C4-2B (cell line): Measurements from ENCODE around the gene RNF144B.

Experiments
- H3K27ac ChIP-seq: fragments of 450-650 bp; 2 replicates; pipeline ENCODE4 v1.5.1; 2017
- ZFX ChIP-seq: fragments of 450-650 bp; IDR thresholded peaks from 2 replicates; pipeline ENCODE4 v1.6.1; 2017
- TF ChIP-seq, protein P1 (sequence below): fragments of 450-650 bp; conservative IDR thresholded peaks from 2 replicates; pipeline ENCODE4 v1.5.1; 2017; ENCODE audit warnings: mild to moderate bottlenecking

Gene RNF144B

GRCh38 chr6:18380158-18380836, 6.9 kb upstream of the RNF144B start:
- TF ChIP-seq, protein P1, sequence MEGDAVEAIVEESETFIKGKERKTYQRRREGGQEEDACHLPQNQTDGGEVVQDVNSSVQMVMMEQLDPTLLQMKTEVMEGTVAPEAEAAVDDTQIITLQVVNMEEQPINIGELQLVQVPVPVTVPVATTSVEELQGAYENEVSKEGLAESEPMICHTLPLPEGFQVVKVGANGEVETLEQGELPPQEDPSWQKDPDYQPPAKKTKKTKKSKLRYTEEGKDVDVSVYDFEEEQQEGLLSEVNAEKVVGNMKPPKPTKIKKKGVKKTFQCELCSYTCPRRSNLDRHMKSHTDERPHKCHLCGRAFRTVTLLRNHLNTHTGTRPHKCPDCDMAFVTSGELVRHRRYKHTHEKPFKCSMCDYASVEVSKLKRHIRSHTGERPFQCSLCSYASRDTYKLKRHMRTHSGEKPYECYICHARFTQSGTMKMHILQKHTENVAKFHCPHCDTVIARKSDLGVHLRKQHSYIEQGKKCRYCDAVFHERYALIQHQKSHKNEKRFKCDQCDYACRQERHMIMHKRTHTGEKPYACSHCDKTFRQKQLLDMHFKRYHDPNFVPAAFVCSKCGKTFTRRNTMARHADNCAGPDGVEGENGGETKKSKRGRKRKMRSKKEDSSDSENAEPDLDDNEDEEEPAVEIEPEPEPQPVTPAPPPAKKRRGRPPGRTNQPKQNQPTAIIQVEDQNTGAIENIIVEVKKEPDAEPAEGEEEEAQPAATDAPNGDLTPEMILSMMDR, result no peak
- no peak for TF ChIP-seq ZFX

GRCh38 chr6:18380851-18381250, 6.3 kb upstream of the RNF144B start:
- TF ChIP-seq, protein P1, result no peak
- TF ChIP-seq ZFX, result no peak
- no peak overlapping the region for H3K27ac ChIP-seq

More at GRCh38 chr6:18380158-18380836, 6.9 kb upstream of the RNF144B start:
- H3K27ac ChIP-seq, result no peak overlapping the region

- no peak overlapping the region for H3K27ac ChIP-seq
- TF ChIP-seq ZFX, result no peak
- TF ChIP-seq, protein P1, result no peak
Observed at GRCh38 chr6:18383441-18383840, 3.7 kb upstream of the RNF144B start.

DNA sequence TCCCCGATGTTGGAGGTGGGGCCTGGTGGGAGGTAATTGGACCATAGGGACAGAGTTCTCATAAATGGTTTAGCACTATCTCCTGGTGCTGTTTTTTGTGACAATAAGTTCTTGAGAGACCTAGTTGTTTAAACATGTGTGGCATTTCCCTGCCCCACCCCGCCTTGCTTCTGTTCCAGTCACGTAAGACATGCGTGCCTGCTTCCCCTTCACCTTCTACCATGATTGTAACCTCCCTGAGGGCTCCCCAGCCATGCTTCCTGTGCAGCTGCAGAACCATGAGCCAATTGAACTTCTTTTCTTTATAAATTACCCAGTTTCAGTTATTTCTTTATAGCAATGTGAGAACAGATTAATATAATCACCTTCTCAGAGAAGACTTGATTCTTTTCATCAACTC, 2.5 kb upstream of the RNF144B start:
- TF ChIP-seq, protein P1, result no peak
- TF ChIP-seq ZFX, result no peak
- no peak overlapping the region for H3K27ac ChIP-seq

- H3K27ac ChIP-seq, result peak overlapping the region; percentile 77
- no peak for TF ChIP-seq ZFX
Observed at GRCh38 chr6:18386298-18386976, 713 bp upstream of the RNF144B start.

DNA sequence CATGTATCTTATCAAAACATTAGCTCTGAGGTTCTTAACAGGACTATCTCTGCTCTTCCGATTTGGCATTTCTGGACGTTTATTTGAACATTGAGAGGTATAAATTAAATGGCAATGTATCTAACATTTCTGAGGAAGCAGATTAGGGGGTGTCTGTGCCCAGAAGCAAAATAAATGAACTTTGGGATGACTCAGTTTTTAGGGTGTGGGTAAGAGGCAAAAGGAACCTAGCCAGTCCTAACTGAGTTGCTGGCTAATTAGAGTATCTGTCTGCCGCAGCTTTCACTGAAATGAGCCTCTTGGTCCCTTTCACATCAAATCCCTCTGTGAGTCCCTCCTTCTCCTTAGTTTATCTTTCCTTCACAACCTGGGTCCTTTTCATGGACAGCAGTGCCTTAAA, 1.1 kb downstream of the RNF144B start:
- TF ChIP-seq, protein P1, result no peak
- TF ChIP-seq ZFX, result no peak
- peak overlapping the region; percentile 34; the same call in 1 of the 2 replicates for H3K27ac ChIP-seq

- TF ChIP-seq, protein P1, result no peak
- no peak for TF ChIP-seq ZFX
- H3K27ac ChIP-seq, result no peak overlapping the region
Observed at GRCh38 chr6:18388942-18389341, 1.8 kb downstream of the RNF144B start.

DNA sequence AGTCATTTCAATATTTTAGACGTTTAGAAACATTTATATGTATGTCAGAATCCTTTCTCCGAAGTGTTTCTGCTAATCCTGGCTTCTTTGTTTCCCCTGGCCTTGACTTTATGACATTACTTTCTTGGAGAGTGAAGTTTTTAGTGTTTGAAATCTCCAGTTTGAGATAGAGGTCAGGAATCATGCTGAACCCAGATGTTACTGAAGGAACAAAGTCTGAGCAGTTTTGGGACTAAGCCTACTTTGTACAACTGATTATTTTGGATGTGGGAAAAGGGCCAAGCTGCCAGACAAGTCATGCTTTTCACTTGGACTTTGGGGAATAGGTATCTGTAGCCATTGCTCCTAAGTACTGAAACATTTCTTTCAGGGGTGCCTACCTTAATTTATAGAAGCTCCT, 2.3 kb downstream of the RNF144B start:
- H3K27ac ChIP-seq, result no peak overlapping the region
- TF ChIP-seq ZFX, result no peak
- TF ChIP-seq, protein P1, result no peak
